WTC11 (cell line): Measurements from ENCODE around the gene YPEL1.

Experiments used
- FOXP4 ChIP-seq: sonication (generic); formaldehyde crosslinking; IDR thresholded peaks from 2 replicates; pipeline ENCODE4 v1.8.0; 2022; ENCODE audit warnings: mild to moderate bottlenecking, missing genetic modification reagents
- NFE2L1 ChIP-seq: sonication (generic); formaldehyde crosslinking; IDR thresholded peaks from 2 replicates; pipeline ENCODE4 v1.8.1; 2023; ENCODE audit warnings: missing genetic modification reagents
- NR3C1 ChIP-seq: sonication (generic); formaldehyde crosslinking; conservative IDR thresholded peaks from 2 replicates; pipeline ENCODE4 v1.8.1; 2023; ENCODE audit warnings: low read depth, mild to moderate bottlenecking, missing genetic modification reagents
- TEAD1 ChIP-seq: sonication (generic); formaldehyde crosslinking; IDR thresholded peaks from 2 replicates; pipeline ENCODE4 v1.8.0; 2022; ENCODE audit warnings: mild to moderate bottlenecking, missing genetic modification reagents
- TF ChIP-seq, protein P1 (sequence below): sonication (generic); formaldehyde crosslinking; IDR thresholded peaks from 2 replicates; pipeline ENCODE4 v1.8.0; 2022; ENCODE audit warnings: mild to moderate bottlenecking, missing genetic modification reagents
- TF ChIP-seq, protein P2 (sequence below): fragments of 200-600 bp; IDR thresholded peaks from 2 replicates; pipeline ENCODE4 v1.8.0; 2022; ENCODE audit warnings: antibody characterized with exemption

GRCh38 chr22:21696115-21696514, 39.5 kb downstream of the YPEL1 start:
- no peak for TF ChIP-seq NR3C1 (CRISPR knock-in tag)
- no peak for TF ChIP-seq TEAD1 (CRISPR knock-in tag)
- no peak for TF ChIP-seq FOXP4 (CRISPR knock-in tag)
- TF ChIP-seq, protein P1, sequence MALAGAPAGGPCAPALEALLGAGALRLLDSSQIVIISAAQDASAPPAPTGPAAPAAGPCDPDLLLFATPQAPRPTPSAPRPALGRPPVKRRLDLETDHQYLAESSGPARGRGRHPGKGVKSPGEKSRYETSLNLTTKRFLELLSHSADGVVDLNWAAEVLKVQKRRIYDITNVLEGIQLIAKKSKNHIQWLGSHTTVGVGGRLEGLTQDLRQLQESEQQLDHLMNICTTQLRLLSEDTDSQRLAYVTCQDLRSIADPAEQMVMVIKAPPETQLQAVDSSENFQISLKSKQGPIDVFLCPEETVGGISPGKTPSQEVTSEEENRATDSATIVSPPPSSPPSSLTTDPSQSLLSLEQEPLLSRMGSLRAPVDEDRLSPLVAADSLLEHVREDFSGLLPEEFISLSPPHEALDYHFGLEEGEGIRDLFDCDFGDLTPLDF (CRISPR knock-in tag): no peak
- TF ChIP-seq, protein P2, sequence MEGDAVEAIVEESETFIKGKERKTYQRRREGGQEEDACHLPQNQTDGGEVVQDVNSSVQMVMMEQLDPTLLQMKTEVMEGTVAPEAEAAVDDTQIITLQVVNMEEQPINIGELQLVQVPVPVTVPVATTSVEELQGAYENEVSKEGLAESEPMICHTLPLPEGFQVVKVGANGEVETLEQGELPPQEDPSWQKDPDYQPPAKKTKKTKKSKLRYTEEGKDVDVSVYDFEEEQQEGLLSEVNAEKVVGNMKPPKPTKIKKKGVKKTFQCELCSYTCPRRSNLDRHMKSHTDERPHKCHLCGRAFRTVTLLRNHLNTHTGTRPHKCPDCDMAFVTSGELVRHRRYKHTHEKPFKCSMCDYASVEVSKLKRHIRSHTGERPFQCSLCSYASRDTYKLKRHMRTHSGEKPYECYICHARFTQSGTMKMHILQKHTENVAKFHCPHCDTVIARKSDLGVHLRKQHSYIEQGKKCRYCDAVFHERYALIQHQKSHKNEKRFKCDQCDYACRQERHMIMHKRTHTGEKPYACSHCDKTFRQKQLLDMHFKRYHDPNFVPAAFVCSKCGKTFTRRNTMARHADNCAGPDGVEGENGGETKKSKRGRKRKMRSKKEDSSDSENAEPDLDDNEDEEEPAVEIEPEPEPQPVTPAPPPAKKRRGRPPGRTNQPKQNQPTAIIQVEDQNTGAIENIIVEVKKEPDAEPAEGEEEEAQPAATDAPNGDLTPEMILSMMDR: no peak
- no peak for TF ChIP-seq NFE2L1 (CRISPR knock-in tag)
